GM12878 (cell line): ENCODE measurements around the gene OR4B1. TPM values are rescaled to one million over a fixed set of nuclear protein-coding genes. Genes with fewer than 3 reads are reported as not detected.

ENCODE experiments used
- ATAC-seq: fragments of 200-7000 bp; cut with Tn5 transposase; 3 replicates; pipeline ENCODE4 v1.9.1; 2020; ENCODE audit warnings: mild to moderate bottlenecking, moderate library complexity
- BruUV-seq: library from RNA; stranded (reverse); fragments of 400-500 nt; replicated peaks from 2 replicates; lab custom pipeline; 2021; lab: Mats Ljungman, UMichigan
- CTCF ChIA-PET: fragments of 300-600 bp; sonication (Branson Sonifier 250); formaldehyde crosslinking; extraction: SDS; loops from one replicate; lab custom pipeline; 2021; ENCODE audit warnings: inconsistent platforms; lab: Yijun Ruan, JAX
- POLR2A ChIA-PET: fragments of 350-600 bp; formaldehyde crosslinking; extraction: SDS; loops from one replicate; lab custom pipeline; 2021; ENCODE audit warnings: inconsistent platforms; lab: Charles Lee
- RAD21 ChIA-PET: fragments of 300-600 bp; sonication (Branson Sonifier 250); formaldehyde crosslinking; loops from one replicate; lab custom pipeline; 2023; ENCODE audit warnings: antibody characterized with exemption; ENCODE audit not compliant: unreplicated experiment; lab: Charles Lee
- SMC1A ChIA-PET: fragments of 300-600 bp; sonication (Branson Sonifier 250); formaldehyde crosslinking; loops from one replicate; lab custom pipeline; 2023; ENCODE audit not compliant: unreplicated experiment, uncharacterized antibody; lab: Charles Lee
- DNase-seq: peaks from one replicate; pipeline ENCODE4 v3.0.0-alpha.2; 2011; ENCODE audit warnings: low read depth, low spot score
- FAIRE-seq: peaks from 3 replicates; lab custom pipeline; 2011; peaks lifted over from hg19 to GRCh38; lab: Jason Lieb, UNC
- H2AFZ ChIP-seq: 2 replicates; pipeline ENCODE4 v1.6.0; 2011; ENCODE audit warnings: low read depth, low read length, control low read depth; ENCODE audit not compliant: control insufficient read depth
- H3K27ac ChIP-seq: 2 replicates; pipeline ENCODE4 v1.5.1; 2011; ENCODE audit warnings: control low read depth; ENCODE audit not compliant: control insufficient read depth, insufficient read depth
- H3K27me3 ChIP-seq, 2 experiments: replicated peaks in 1 of 2; 2 replicates each; pipeline versions ENCODE4 v1.6.0 to v1.6.1; 2011; ENCODE audit warnings: low read length in 1 of 2; ENCODE audit not compliant: control insufficient read depth in 2 of 2, insufficient read depth in 2 of 2
- H3K36me3 ChIP-seq, 2 experiments: 2 replicates each; pipeline ENCODE4 v1.5.1; 2011; ENCODE audit warnings: low read length in 1 of 2; ENCODE audit not compliant: control insufficient read depth in 2 of 2, insufficient read depth in 2 of 2
- H3K4me1 ChIP-seq: 2 replicates; pipeline ENCODE4 v1.6.1; 2011; ENCODE audit warnings: mild to moderate bottlenecking, low read length, moderate library complexity, mixed read lengths; ENCODE audit not compliant: control insufficient read depth, insufficient read depth
- H3K4me2 ChIP-seq: 2 replicates; pipeline ENCODE4 v1.6.0; 2011; ENCODE audit warnings: control low read depth; ENCODE audit not compliant: control insufficient read depth, insufficient read depth
- H3K4me3 ChIP-seq: fragments of 200-600 bp; sonication (generic); 2 replicates; pipeline ENCODE4 v1.5.1; 2016
- H3K79me2 ChIP-seq: 2 replicates; pipeline ENCODE4 v1.6.0; 2011; ENCODE audit warnings: low read length; ENCODE audit not compliant: control insufficient read depth, insufficient read depth
- H3K9ac ChIP-seq: 2 replicates; pipeline ENCODE4 v1.8.0; 2011; ENCODE audit warnings: low read length, control low read depth, mixed read lengths; ENCODE audit not compliant: control insufficient read depth, insufficient read depth
- H3K9me3 ChIP-seq: replicated peaks from 3 replicates; pipeline ENCODE4 v1.5.1; 2011; ENCODE audit warnings: mild to moderate bottlenecking, low read length; ENCODE audit not compliant: control insufficient read depth, insufficient read depth
- H4K20me1 ChIP-seq: 2 replicates; pipeline ENCODE4 v1.6.0; 2011; ENCODE audit not compliant: control insufficient read depth, insufficient read depth
- BCL11A ChIP-seq: IDR thresholded peaks from 2 replicates; pipeline ENCODE4 v1.6.1; 2011; ENCODE audit warnings: low read depth, low read length
- HCFC1 ChIP-seq: fragments of 150-350 bp; IDR thresholded peaks from 2 replicates; pipeline ENCODE4 v1.6.1; 2014; ENCODE audit warnings: low read length
- HDGF ChIP-seq: fragments of 450-650 bp; IDR thresholded peaks from 2 replicates; pipeline ENCODE4 v1.6.1; 2016; ENCODE audit warnings: antibody characterized with exemption
- KLF5 ChIP-seq: fragments of 450-650 bp; IDR thresholded peaks from 2 replicates; pipeline ENCODE4 v1.6.1; 2014; ENCODE audit warnings: mild to moderate bottlenecking; ENCODE audit not compliant: partially characterized antibody
- MXI1 ChIP-seq: fragments of 150-350 bp; IDR thresholded peaks from 2 replicates; pipeline ENCODE4 v1.6.1; 2011; ENCODE audit warnings: low read depth, mild to moderate bottlenecking, inconsistent platforms, low read length, improper control_type of control experiment
- TARDBP ChIP-seq: IDR thresholded peaks from 2 replicates; pipeline ENCODE4 v1.6.1; 2016; ENCODE audit warnings: borderline replicate concordance
- WRNIP1 ChIP-seq: IDR thresholded peaks from 2 replicates; pipeline ENCODE4 v1.6.1; 2011; ENCODE audit warnings: low read depth, low read length, improper control_type of control experiment, borderline replicate concordance
- ZBED1 ChIP-seq: IDR thresholded peaks from 2 replicates; pipeline ENCODE4 v1.6.1; 2016; ENCODE audit warnings: borderline replicate concordance
- ZNF217 ChIP-seq: fragments of 450-650 bp; IDR thresholded peaks from 2 replicates; pipeline ENCODE4 v1.6.1; 2017; ENCODE audit warnings: antibody characterized with exemption, mild to moderate bottlenecking
- ZNF622 ChIP-seq: fragments of 450-650 bp; IDR thresholded peaks from 2 replicates; pipeline ENCODE4 v1.6.1; 2017; ENCODE audit warnings: mild to moderate bottlenecking, inconsistent platforms
- WGBS: methylation state at CpG from one replicate; pipeline ENCODE4 v1.1.6; 2016; ENCODE audit warnings: low lambda C conversion rate; ENCODE audit not compliant: insufficient replicate concordance, insufficient coverage; ENCODE audit errors: missing lambda C conversion rate; 5-methylcytosine and 5-hydroxymethylcytosine counted together
- in situ Hi-C: fragments of 300-500 bp; cut with MboI; formaldehyde crosslinking; loops from 9 replicates; pipeline ENCODE4 v1.14.3; 2018; ENCODE audit warnings: mixed read lengths
- intact Hi-C: fragments of 100-400 bp; cut with micrococcal nuclease; formaldehyde crosslinking; loops from one replicate; pipeline ENCODE4 v1.14.2; 2022; ENCODE audit not compliant: unreplicated experiment
- polyA plus RNA-seq, 11 experiments: library from polyadenylated mRNA; depleted of rRNA in 4 of 11; unstranded in 6 of 11; stranded (reverse) in 5 of 11; fragments of >200 nt; fragmentation: Nextera tagmentation in 4 of 11; fragmentation: Illumina TruSeq in 1 of 11; extraction: Ambion mirVana in 4 of 11; extraction: Trizol in 1 of 11; gene quantifications; 1 replicate in 1 of 11; 2 replicates in 10 of 11; pipeline versions ENCODE4 v1.2.1 to v1.2.3, GENCODE V29; 2011 to 2016; ENCODE audit warnings: inconsistent platforms in 2 of 11, missing spikeins in 2 of 11, low read depth in 1 of 11
- total RNA-seq, 4 experiments: library from RNA; depleted of rRNA in 3 of 4; stranded (reverse); fragments of >200 nt in 3 of 4; fragmentation: Illumina TruSeq in 1 of 4; extraction: Trizol in 1 of 4; gene quantifications; 2 replicates each; pipeline versions ENCODE4 v1.2.1 to v1.2.3, GENCODE V29; 2013 to 2021
- TF ChIP-seq, protein P1 (sequence below): fragments of 450-650 bp; IDR thresholded peaks from 2 replicates; pipeline ENCODE4 v1.6.1; 2016; ENCODE audit warnings: mild to moderate bottlenecking, moderate library complexity, borderline replicate concordance

The OR4B1 gene
- total and polyA plus RNA-seq, 10 of the 15 experiments (the other 5 are each of a cell fraction or from before 2014, with no cell fraction given) = not detected

DNA sequence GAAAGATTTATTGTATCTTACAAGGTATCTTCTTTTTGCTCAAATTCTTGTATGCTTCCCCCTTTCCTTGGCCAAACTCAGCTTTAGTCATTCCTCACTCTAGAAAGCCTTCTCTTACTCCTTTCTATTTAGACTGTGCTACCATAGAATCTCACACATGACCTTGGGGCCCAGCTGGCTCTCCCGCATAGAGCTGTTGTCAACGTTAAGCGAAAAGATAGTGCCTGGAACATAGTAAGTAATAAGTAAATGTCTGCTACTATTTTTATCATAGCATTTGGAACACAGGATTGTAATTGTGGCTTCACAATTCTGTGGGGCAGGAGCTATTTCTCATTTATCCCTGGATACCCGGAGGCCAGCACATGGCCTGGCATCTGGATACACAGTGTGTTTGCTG, 38.9 kb upstream of the OR4B1 start:
- FAIRE-seq (no peak), DNase-seq (no peak), ATAC-seq (no peak)
- H3K27ac ChIP-seq = no peak overlapping the region
- no peak overlapping the region for H2AFZ ChIP-seq
- no peak for TF ChIP-seq ZBED1
- no peak for TF ChIP-seq WRNIP1
- TF ChIP-seq ZNF217 = no peak
- TF ChIP-seq, protein P1, sequence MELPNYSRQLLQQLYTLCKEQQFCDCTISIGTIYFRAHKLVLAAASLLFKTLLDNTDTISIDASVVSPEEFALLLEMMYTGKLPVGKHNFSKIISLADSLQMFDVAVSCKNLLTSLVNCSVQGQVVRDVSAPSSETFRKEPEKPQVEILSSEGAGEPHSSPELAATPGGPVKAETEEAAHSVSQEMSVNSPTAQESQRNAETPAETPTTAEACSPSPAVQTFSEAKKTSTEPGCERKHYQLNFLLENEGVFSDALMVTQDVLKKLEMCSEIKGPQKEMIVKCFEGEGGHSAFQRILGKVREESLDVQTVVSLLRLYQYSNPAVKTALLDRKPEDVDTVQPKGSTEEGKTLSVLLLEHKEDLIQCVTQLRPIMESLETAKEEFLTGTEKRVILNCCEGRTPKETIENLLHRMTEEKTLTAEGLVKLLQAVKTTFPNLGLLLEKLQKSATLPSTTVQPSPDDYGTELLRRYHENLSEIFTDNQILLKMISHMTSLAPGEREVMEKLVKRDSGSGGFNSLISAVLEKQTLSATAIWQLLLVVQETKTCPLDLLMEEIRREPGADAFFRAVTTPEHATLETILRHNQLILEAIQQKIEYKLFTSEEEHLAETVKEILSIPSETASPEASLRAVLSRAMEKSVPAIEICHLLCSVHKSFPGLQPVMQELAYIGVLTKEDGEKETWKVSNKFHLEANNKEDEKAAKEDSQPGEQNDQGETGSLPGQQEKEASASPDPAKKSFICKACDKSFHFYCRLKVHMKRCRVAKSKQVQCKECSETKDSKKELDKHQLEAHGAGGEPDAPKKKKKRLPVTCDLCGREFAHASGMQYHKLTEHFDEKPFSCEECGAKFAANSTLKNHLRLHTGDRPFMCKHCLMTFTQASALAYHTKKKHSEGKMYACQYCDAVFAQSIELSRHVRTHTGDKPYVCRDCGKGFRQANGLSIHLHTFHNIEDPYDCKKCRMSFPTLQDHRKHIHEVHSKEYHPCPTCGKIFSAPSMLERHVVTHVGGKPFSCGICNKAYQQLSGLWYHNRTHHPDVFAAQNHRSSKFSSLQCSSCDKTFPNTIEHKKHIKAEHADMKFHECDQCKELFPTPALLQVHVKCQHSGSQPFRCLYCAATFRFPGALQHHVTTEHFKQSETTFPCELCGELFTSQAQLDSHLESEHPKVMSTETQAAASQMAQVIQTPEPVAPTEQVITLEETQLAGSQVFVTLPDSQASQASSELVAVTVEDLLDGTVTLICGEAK = no peak
- no peak for TF ChIP-seq TARDBP
- no peak for TF ChIP-seq MXI1
- TF ChIP-seq HCFC1 = no peak
- TF ChIP-seq BCL11A = no peak
- TF ChIP-seq HDGF = no peak
- TF ChIP-seq KLF5 = no peak
- TF ChIP-seq ZNF622 = no peak
- H3K27me3 ChIP-seq = no peaks in the 10 kb centered on the region
- ChIA-PET POLR2A (no interaction called here), RAD21 (no interaction called here), CTCF (no interaction called here), SMC1A (no interaction called here)
- H3K4me2 ChIP-seq = no peak overlapping the region
- no peaks in the 10 kb centered on the region for H4K20me1 ChIP-seq
- intact Hi-C loops = loop anchor here (10.0 kb wide), 1 partner anchor 1347 kb away; no protein-coding TSS in a partner anchor
- H3K9ac ChIP-seq = no peak overlapping the region
- H3K36me3 ChIP-seq = no peaks in the 10 kb centered on the region
- WGBS = 61% methylated on average over 4 of the region's 4 CpGs
- no peak overlapping the region for H3K4me3 ChIP-seq
- no peaks in the 10 kb centered on the region for H3K4me1 ChIP-seq
- in situ Hi-C loops = no loop called here
- no TSS peak for BruUV-seq
- no peaks in the 10 kb centered on the region for H3K9me3 ChIP-seq
- H3K79me2 ChIP-seq = no peaks in the 10 kb centered on the region
